Keratinocyte (primary cell): ENCODE results near the gene DMRT3. TPM values are rescaled to one million over a fixed set of nuclear protein-coding genes. Genes with fewer than 3 reads are reported as not detected.

ENCODE experiments used
- DNase-seq: peaks from one replicate; pipeline ENCODE4 v3.0.0-alpha.2; 2011; ENCODE audit warnings: low read depth, missing footprints, low spot score
- FAIRE-seq: peaks from 2 replicates; lab custom pipeline; 2011; peaks lifted over from hg19 to GRCh38; lab: Jason Lieb, UNC
- H2AFZ ChIP-seq: 2 replicates; pipeline ENCODE4 v1.6.0; 2012; ENCODE audit warnings: low read length, control low read depth, inconsistent platforms; ENCODE audit not compliant: control insufficient read depth
- H3K27ac ChIP-seq: 2 replicates; pipeline ENCODE4 v1.5.1; 2011; ENCODE audit warnings: low read length; ENCODE audit not compliant: control insufficient read depth, insufficient read depth
- H3K27me3 ChIP-seq: 3 replicates; pipeline ENCODE4 v1.6.0; 2011; ENCODE audit warnings: low read length; ENCODE audit not compliant: control insufficient read depth, insufficient read depth; ENCODE audit errors: extremely low read depth
- H3K36me3 ChIP-seq, 2 experiments: 2 replicates in 1 of 2; 3 replicates in 1 of 2; pipeline ENCODE4 v1.5.1; 2011; ENCODE audit warnings: low read length in 2 of 2, mild to moderate bottlenecking in 1 of 2; ENCODE audit not compliant: control insufficient read depth in 2 of 2, insufficient read depth in 2 of 2; ENCODE audit errors: extremely low read depth in 1 of 2
- H3K4me1 ChIP-seq: 3 replicates; pipeline ENCODE4 v1.5.1; 2011; ENCODE audit warnings: low read length; ENCODE audit not compliant: control insufficient read depth, insufficient read depth; ENCODE audit errors: extremely low read depth
- H3K4me2 ChIP-seq: 3 replicates; pipeline ENCODE4 v1.6.0; 2011; ENCODE audit warnings: low read depth, low read length; ENCODE audit not compliant: control insufficient read depth, insufficient read depth; ENCODE audit errors: extremely low read depth
- H3K4me3 ChIP-seq, 3 experiments: fragments of 200-600 bp in 1 of 3; sonication (generic) in 1 of 3; 2 replicates in 2 of 3; 3 replicates in 1 of 3; pipeline ENCODE4 v1.5.1; 2011 to 2016; ENCODE audit warnings: low read length in 3 of 3, mild to moderate bottlenecking in 3 of 3, control low read depth in 2 of 3, inconsistent platforms in 1 of 3, low read depth in 1 of 3, mixed read lengths in 1 of 3, mixed run types in 1 of 3, moderate library complexity in 1 of 3; ENCODE audit not compliant: control insufficient read depth in 2 of 3, insufficient read depth in 2 of 3; ENCODE audit errors: extremely low read depth in 1 of 3
- H3K79me2 ChIP-seq: 2 replicates; pipeline ENCODE4 v1.6.0; 2012; ENCODE audit warnings: low read length; ENCODE audit not compliant: control insufficient read depth, insufficient read depth
- H3K9ac ChIP-seq: 3 replicates; pipeline ENCODE4 v1.6.0; 2011; ENCODE audit warnings: low read length; ENCODE audit not compliant: control insufficient read depth, insufficient read depth; ENCODE audit errors: extremely low read depth
- H3K9me1 ChIP-seq: 3 replicates; pipeline ENCODE4 v1.6.0; 2011; ENCODE audit warnings: low read length; ENCODE audit not compliant: control insufficient read depth, insufficient read depth; ENCODE audit errors: extremely low read depth
- H3K9me3 ChIP-seq: 2 replicates; pipeline ENCODE4 v1.5.1; 2012; ENCODE audit warnings: low read depth, low read length; ENCODE audit not compliant: control insufficient read depth
- H4K20me1 ChIP-seq: 3 replicates; pipeline ENCODE4 v1.6.0; 2011; ENCODE audit warnings: low read length; ENCODE audit not compliant: control insufficient read depth, insufficient read depth; ENCODE audit errors: extremely low read depth
- EZH2 ChIP-seq: IDR thresholded peaks from one replicate; pipeline ENCODE4 v1.6.1; 2012; ENCODE audit warnings: inconsistent platforms, mild to moderate bottlenecking, low read length, moderate library complexity
- dilution Hi-C: fragments of 300-500 bp; cut with MboI; formaldehyde crosslinking; loops from one replicate; pipeline ENCODE4 v1.7.0; 2020; ENCODE audit warnings: low sequenced_read_pairs; ENCODE audit not compliant: extremely low pct_ligation_motif_present
- polyA plus RNA-seq, 5 experiments: library from polyadenylated mRNA; depleted of rRNA in 3 of 5; stranded (reverse) in 3 of 5; stranded (forward) in 1 of 5; unstranded in 1 of 5; fragments of >200 nt; gene quantifications; 1 replicate in 1 of 5; 2 replicates in 3 of 5; 3 replicates in 1 of 5; pipeline versions ENCODE4 v1.2.1 to v1.2.3, GENCODE V29; 2011 to 2012; ENCODE audit warnings: missing spikeins in 2 of 5, low read depth in 1 of 5, low replicate concordance in 1 of 5
- TF ChIP-seq, protein P1 (sequence below), 3 experiments: IDR thresholded peaks in 1 of 3; conservative IDR thresholded peaks in 1 of 3; optimal IDR thresholded peaks in 1 of 3; 2 replicates in 2 of 3; 3 replicates in 1 of 3; pipeline versions ENCODE3 to v1.5.1; 2011; ENCODE audit warnings: low read length in 3 of 3, mild to moderate bottlenecking in 3 of 3, moderate library complexity in 2 of 3, control low read depth in 1 of 3, inconsistent platforms in 1 of 3; ENCODE audit not compliant: insufficient read depth in 2 of 3; ENCODE audit errors: extremely low read depth in 1 of 3

DMRT3 gene
- polyA plus RNA-seq, 1 donor (not counting 4 experiments of a cell fraction or from before 2014, with no cell fraction given), result not detected

DNA sequence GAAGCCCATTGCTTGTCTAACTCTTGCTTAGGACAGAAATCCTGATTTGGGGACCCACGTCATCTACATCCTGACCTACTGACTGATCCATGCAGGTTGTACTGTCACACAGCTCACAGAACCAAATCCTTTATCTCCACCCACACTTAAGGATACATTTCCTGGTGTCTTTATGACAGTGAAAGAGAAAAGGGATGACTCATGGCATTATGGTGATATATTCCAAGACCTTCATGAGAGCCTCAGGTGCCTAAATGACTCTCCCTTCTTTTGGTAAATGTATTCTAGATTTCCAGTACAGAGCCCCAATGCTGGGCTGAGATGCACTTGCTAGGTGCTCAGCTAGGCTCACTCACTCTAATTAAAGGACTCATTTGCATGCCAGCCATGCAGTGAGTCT is 47.7 kb downstream of the DMRT3 start:
- H3K9ac ChIP-seq, result no peak overlapping the region
- no peaks in the 10 kb centered on the region for H3K9me3 ChIP-seq
- no peaks in the 10 kb centered on the region for H4K20me1 ChIP-seq
- H3K4me1 ChIP-seq, result no peaks in the 10 kb centered on the region
- no peak overlapping the region for H3K27ac ChIP-seq
- FAIRE-seq (no peak), DNase-seq (no peak)
- dilution Hi-C loops, result no loop called here
- no peaks in the 10 kb centered on the region for H3K27me3 ChIP-seq
- no peak for TF ChIP-seq EZH2
- TF ChIP-seq, protein P1, sequence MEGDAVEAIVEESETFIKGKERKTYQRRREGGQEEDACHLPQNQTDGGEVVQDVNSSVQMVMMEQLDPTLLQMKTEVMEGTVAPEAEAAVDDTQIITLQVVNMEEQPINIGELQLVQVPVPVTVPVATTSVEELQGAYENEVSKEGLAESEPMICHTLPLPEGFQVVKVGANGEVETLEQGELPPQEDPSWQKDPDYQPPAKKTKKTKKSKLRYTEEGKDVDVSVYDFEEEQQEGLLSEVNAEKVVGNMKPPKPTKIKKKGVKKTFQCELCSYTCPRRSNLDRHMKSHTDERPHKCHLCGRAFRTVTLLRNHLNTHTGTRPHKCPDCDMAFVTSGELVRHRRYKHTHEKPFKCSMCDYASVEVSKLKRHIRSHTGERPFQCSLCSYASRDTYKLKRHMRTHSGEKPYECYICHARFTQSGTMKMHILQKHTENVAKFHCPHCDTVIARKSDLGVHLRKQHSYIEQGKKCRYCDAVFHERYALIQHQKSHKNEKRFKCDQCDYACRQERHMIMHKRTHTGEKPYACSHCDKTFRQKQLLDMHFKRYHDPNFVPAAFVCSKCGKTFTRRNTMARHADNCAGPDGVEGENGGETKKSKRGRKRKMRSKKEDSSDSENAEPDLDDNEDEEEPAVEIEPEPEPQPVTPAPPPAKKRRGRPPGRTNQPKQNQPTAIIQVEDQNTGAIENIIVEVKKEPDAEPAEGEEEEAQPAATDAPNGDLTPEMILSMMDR (optimal IDR thresholded peaks at IDR 0.05 in 1 of 3, IDR thresholded peaks at IDR 0.05 in 1 of 3, conservative IDR thresholded peaks at IDR 0.05 in 1 of 3; ENCODE audit: extremely low read depth in 1 of 3, insufficient read depth in 2 of 3, low read length in 3 of 3), result no peak
- H3K79me2 ChIP-seq, result no peaks in the 10 kb centered on the region
- no peak overlapping the region for H2AFZ ChIP-seq
- H3K36me3 ChIP-seq, result no peaks in the 10 kb centered on the region
- H3K4me3 ChIP-seq, result no peak overlapping the region
- no peaks in the 10 kb centered on the region for H3K9me1 ChIP-seq
- H3K4me2 ChIP-seq, result no peak overlapping the region

DNA sequence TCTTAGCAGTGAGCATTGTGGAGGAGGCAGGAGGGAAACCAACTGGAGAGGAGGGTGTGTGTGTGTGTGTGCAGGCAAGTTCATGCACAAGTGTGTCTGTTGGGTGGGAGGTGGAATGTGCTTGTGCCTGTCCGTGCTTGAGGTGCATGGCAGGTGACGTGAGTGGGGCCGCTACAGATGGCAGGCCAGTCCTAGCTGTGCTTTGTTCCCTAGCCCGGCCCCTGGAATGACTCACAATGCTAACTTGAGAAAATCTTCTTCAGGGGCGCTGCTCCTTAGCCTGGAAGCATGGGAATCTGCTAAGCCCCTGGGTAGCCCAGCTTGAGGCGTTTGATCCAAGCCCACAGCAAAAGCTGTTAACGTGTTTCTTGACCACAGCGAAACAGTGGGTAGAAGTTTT is 48.7 kb downstream of the DMRT3 start:
- Histone ChIP-seq H3K9me3 (no peaks in the 10 kb centered on the region), H4K20me1 (no peaks in the 10 kb centered on the region), H3K79me2 (no peaks in the 10 kb centered on the region), H3K4me1 (no peaks in the 10 kb centered on the region), H3K9ac (no peak overlapping the region), H2AFZ (no peak overlapping the region), H3K4me2 (no peak overlapping the region), H3K4me3 (no peak overlapping the region), H3K27ac (no peak overlapping the region), H3K36me3 (no peaks in the 10 kb centered on the region), H3K9me1 (no peaks in the 10 kb centered on the region), H3K27me3 (no peaks in the 10 kb centered on the region)
- dilution Hi-C loops, result no loop called here
- no peak for DNase-seq
- no peak for TF ChIP-seq EZH2
- TF ChIP-seq, protein P1 (optimal IDR thresholded peaks at IDR 0.05 in 1 of 3, IDR thresholded peaks at IDR 0.05 in 1 of 3, conservative IDR thresholded peaks at IDR 0.05 in 1 of 3; ENCODE audit: extremely low read depth in 1 of 3, insufficient read depth in 2 of 3, low read length in 3 of 3), result no peak
- no peak for FAIRE-seq
